Neural progenitor cell (in vitro differentiated cells): ENCODE data around the gene CDK18. TPM values are rescaled to one million over a fixed set of nuclear protein-coding genes. Genes with fewer than 3 reads are reported as not detected.
"Not testable (repeated sequence)": the region's sequence is repeated elsewhere in the genome, so short reads cannot be mapped to it uniquely, and the experiment has no call there.

Experiments used
- DNase-seq: peaks from one replicate; pipeline ENCODE4 v3.0.0-alpha.2; 2016; ENCODE audit warnings: low spot score
- H2AFZ ChIP-seq: fragments of 200-600 bp; sonication (generic); replicated peaks from 2 replicates; pipeline ENCODE4 v1.6.1; 2016; ENCODE audit warnings: antibody characterized with exemption
- H3F3A ChIP-seq: fragments of 200-600 bp; sonication (generic); 2 replicates; pipeline ENCODE4 v1.6.1; 2016; ENCODE audit warnings: antibody characterized with exemption, low read depth
- H3K27ac ChIP-seq: fragments of 200-600 bp; sonication (generic); 2 replicates; pipeline ENCODE4 v1.5.1; 2016; ENCODE audit warnings: mild to moderate bottlenecking
- H3K27me3 ChIP-seq: fragments of 200-600 bp; sonication (generic); 2 replicates; pipeline ENCODE4 v1.6.1; 2016; ENCODE audit warnings: mild to moderate bottlenecking, moderate library complexity
- H3K36me3 ChIP-seq: fragments of 200-600 bp; sonication (generic); 2 replicates; pipeline ENCODE4 v1.5.1; 2016
- H3K4me1 ChIP-seq: fragments of 200-600 bp; sonication (generic); 2 replicates; pipeline ENCODE4 v1.6.1; 2016; ENCODE audit warnings: mixed run types
- H3K4me2 ChIP-seq: fragments of 200-600 bp; sonication (generic); 2 replicates; pipeline ENCODE4 v1.6.1; 2016
- H3K4me3 ChIP-seq: fragments of 200-600 bp; sonication (generic); 2 replicates; pipeline ENCODE4 v1.5.1; 2016
- H3K79me2 ChIP-seq: fragments of 200-600 bp; sonication (generic); 2 replicates; pipeline ENCODE4 v1.6.1; 2016; ENCODE audit warnings: low read depth
- H3K9ac ChIP-seq: fragments of 200-600 bp; sonication (generic); 2 replicates; pipeline ENCODE4 v1.6.1; 2016
- H3K9me3 ChIP-seq: fragments of 200-600 bp; sonication (generic); 2 replicates; pipeline ENCODE4 v1.5.1; 2016; ENCODE audit warnings: low read depth
- H4K20me1 ChIP-seq: fragments of 200-600 bp; sonication (generic); 2 replicates; pipeline ENCODE4 v1.6.1; 2016; ENCODE audit warnings: low read depth
- H3K27ac Mint-ChIP-seq: 3 replicates; pipeline ENCODE4 v1.8.0; 2021; ENCODE audit warnings: mixed read lengths
- H3K27me3 Mint-ChIP-seq: 2 replicates; pipeline ENCODE4 v1.8.0; 2022; ENCODE audit warnings: low read depth, mild to moderate bottlenecking, inconsistent platforms, moderate library complexity, mixed read lengths; ENCODE audit not compliant: insufficient read depth
- H3K36me3 Mint-ChIP-seq: 3 replicates; pipeline ENCODE4 v1.8.0; 2021; ENCODE audit warnings: mixed read lengths
- H3K4me1 Mint-ChIP-seq: 3 replicates; pipeline ENCODE4 v1.8.0; 2021; ENCODE audit warnings: mixed read lengths
- H3K4me3 Mint-ChIP-seq: 3 replicates; pipeline ENCODE4 v1.8.0; 2021; ENCODE audit warnings: mild to moderate bottlenecking, moderate library complexity, mixed read lengths
- H3K9me3 Mint-ChIP-seq: 3 replicates; pipeline ENCODE4 v1.8.0; 2020; ENCODE audit warnings: mixed read lengths
- CTCF ChIP-seq: fragments of 200-600 bp; sonication (generic); IDR thresholded peaks from 2 replicates; pipeline ENCODE4 v1.5.1; 2017; ENCODE audit warnings: antibody characterized with exemption, mild to moderate bottlenecking
- EZH2 ChIP-seq: fragments of 200-600 bp; sonication (generic); IDR thresholded peaks from 2 replicates; pipeline ENCODE4 v1.6.1; 2017; ENCODE audit warnings: antibody characterized with exemption, mild to moderate bottlenecking, moderate library complexity
- EZH2phosphoT487 ChIP-seq: fragments of 200-600 bp; sonication (generic); IDR thresholded peaks from 2 replicates; pipeline ENCODE4 v1.6.1; 2017; ENCODE audit warnings: antibody characterized with exemption
- total RNA-seq: library from RNA; depleted of rRNA; stranded (reverse); fragments of >200 nt; gene quantifications from 2 replicates; pipeline ENCODE4 v1.2.3, GENCODE V29; 2015; ENCODE audit warnings: low replicate concordance

CDK18 gene
- total RNA-seq, 1 donor from 2014 or later: 14.1 TPM

GRCh38 chr1:205477759-205478247 is 26.7 kb upstream of the CDK18 start:
- Histone ChIP-seq H3K9me3 (no peaks in the 10 kb centered on the region), H3K4me3 (no peak overlapping the region), H3K27me3 (peaks cover 41% of the 10 kb centered on the region), H3K4me1 (peaks cover 19% of the 10 kb centered on the region), H3K27ac (no peak overlapping the region), H3K36me3 (no peaks in the 10 kb centered on the region), H3K9ac (no peak overlapping the region), H2AFZ (no peak overlapping the region), H3K4me2 (no peak overlapping the region), H4K20me1 (peaks cover 6% of the 10 kb centered on the region), H3F3A (peaks cover 14% of the 10 kb centered on the region), H3K79me2 (no peaks in the 10 kb centered on the region)
- H3K4me3 Mint-ChIP-seq: peak overlapping the region; percentile 27
- peaks cover 12% of the 10 kb centered on the region for H3K9me3 Mint-ChIP-seq
- H3K36me3 Mint-ChIP-seq: no peaks in the 10 kb centered on the region
- H3K27ac Mint-ChIP-seq: peak overlapping the region; percentile 46
- H3K4me1 Mint-ChIP-seq: peaks cover 34% of the 10 kb centered on the region
- peaks cover 23% of the 10 kb centered on the region for H3K27me3 Mint-ChIP-seq
- TF ChIP-seq EZH2phosphoT487 (no peak), EZH2 (no peak), CTCF (no peak)
- DNase-seq: no peak

GRCh38 chr1:205478985-205479384 is 25.5 kb upstream of the CDK18 start:
- H3K4me3 ChIP-seq, H3K4me2 ChIP-seq, H3K27ac Mint-ChIP-seq, H3K4me3 Mint-ChIP-seq, H4K20me1 ChIP-seq, DNase-seq, H3K27ac ChIP-seq, H3K36me3 ChIP-seq, H2AFZ ChIP-seq, H3K9me3 ChIP-seq, H3K36me3 Mint-ChIP-seq, H3K9ac ChIP-seq, H3K79me2 ChIP-seq: not testable (repeated sequence)
- H3K4me1 ChIP-seq: peaks cover 22% of the 10 kb centered on the region
- H3K27me3 ChIP-seq: peaks cover 41% of the 10 kb centered on the region
- peaks cover 27% of the 10 kb centered on the region for H3K27me3 Mint-ChIP-seq
- peaks cover 17% of the 10 kb centered on the region for H3F3A ChIP-seq
- peaks cover 36% of the 10 kb centered on the region for H3K4me1 Mint-ChIP-seq
- H3K9me3 Mint-ChIP-seq: peaks cover 12% of the 10 kb centered on the region

DNA sequence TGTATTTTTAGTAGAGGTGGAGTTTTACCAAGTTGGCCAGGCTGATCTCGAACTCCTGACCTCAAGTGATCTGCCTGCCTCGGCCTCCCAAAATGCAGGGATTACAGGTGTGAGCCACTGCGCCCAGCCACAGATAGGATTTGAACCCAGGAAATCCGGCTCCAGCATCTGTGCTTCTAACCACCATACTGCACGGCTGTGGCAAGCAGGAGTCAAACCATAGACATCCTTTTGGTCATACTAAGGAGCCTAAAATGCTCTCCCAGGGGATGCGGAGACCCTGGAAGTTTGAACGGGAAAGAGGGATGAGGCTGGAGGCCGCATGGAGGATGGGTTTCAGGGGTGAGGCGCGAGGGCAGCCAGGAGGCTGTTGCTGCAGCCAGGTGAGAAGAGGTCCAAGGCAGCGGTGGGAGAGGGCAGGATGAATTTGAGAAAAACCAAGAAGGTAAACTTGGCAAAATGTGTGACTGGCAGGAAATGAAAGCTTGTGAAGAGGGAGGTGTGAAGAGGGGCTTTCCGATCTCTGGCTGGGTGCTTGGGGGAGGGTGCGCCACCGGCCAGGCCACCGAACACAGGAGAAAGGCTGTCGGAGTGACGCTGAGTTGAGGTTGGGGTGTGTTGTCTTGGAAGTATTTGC is 24.0 kb upstream of the CDK18 start:
- Mint-ChIP-seq H3K36me3 (no peaks in the 10 kb centered on the region), H3K4me3 (no peak overlapping the region), H3K9me3 (peaks cover 2% of the 10 kb centered on the region), H3K27ac (no peak overlapping the region), H3K27me3 (peaks cover 27% of the 10 kb centered on the region), H3K4me1 (peaks cover 38% of the 10 kb centered on the region)
- H3K9ac ChIP-seq: no peak overlapping the region
- no peaks in the 10 kb centered on the region for H3K9me3 ChIP-seq
- H3K36me3 ChIP-seq: no peaks in the 10 kb centered on the region
- peaks cover 40% of the 10 kb centered on the region for H3K27me3 ChIP-seq
- no peak for TF ChIP-seq CTCF
- TF ChIP-seq EZH2phosphoT487: no peak
- no peak for TF ChIP-seq EZH2
- no peak overlapping the region for H3K4me3 ChIP-seq
- H4K20me1 ChIP-seq: peaks cover 6% of the 10 kb centered on the region
- H3K4me2 ChIP-seq: no peak overlapping the region
- DNase-seq: no peak
- H3K27ac ChIP-seq: no peak overlapping the region
- H3K79me2 ChIP-seq: no peaks in the 10 kb centered on the region
- no peak overlapping the region for H2AFZ ChIP-seq
- H3K4me1 ChIP-seq: peaks cover 26% of the 10 kb centered on the region
- peaks cover 20% of the 10 kb centered on the region for H3F3A ChIP-seq

DNA sequence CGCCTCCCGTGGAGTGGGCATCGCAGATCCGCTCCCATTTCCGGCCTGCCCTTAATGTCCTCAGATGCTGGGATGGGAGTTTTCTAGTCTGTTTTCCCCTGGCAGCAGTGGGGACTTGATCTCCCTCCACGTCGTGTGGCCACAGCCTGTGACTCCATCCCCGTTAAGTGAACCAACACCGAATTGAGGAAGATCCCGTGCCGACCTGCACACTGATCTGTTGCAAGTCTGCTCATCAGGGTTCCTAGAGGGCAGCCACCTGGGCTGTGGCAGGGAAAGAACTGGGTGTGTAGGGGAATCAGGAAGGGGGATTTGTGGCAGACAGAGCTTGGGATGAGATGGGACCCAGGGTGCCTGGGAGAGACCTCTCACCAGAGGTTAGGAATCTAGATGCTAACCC is 23.3 kb upstream of the CDK18 start:
- no peak for DNase-seq
- Histone ChIP-seq H3K27me3 (peaks cover 40% of the 10 kb centered on the region), H3F3A (peaks cover 20% of the 10 kb centered on the region), H3K9me3 (no peaks in the 10 kb centered on the region), H3K79me2 (no peaks in the 10 kb centered on the region), H4K20me1 (peaks cover 6% of the 10 kb centered on the region), H2AFZ (no peak overlapping the region), H3K9ac (no peak overlapping the region), H3K4me2 (peak overlapping the region; percentile 78), H3K27ac (no peak overlapping the region), H3K36me3 (no peaks in the 10 kb centered on the region), H3K4me1 (peaks cover 26% of the 10 kb centered on the region), H3K4me3 (no peak overlapping the region)
- Mint-ChIP-seq H3K27me3 (peaks cover 29% of the 10 kb centered on the region), H3K4me3 (no peak overlapping the region), H3K27ac (no peak overlapping the region), H3K36me3 (no peaks in the 10 kb centered on the region), H3K9me3 (no peaks in the 10 kb centered on the region), H3K4me1 (peaks cover 42% of the 10 kb centered on the region)
- TF ChIP-seq CTCF (no peak), EZH2 (no peak), EZH2phosphoT487 (no peak)
